Upper lobe of left lung (tissue), 4 donors: ENCODE data around the gene TLDC2.

Experiments used
- EP300 ChIP-seq, 4 donors: sonication (generic); formaldehyde crosslinking; IDR thresholded peaks; one replicate each; pipeline ENCODE4 v1.5.1; 2017; ENCODE audit warnings: antibody characterized with exemption in 4 of 4, control low read depth in 2 of 4
- POLR2A ChIP-seq, 4 donors: fragments of 450-650 bp; IDR thresholded peaks; one replicate each; pipeline ENCODE4 v1.5.1; 2016 to 2017; ENCODE audit warnings: antibody characterized with exemption in 4 of 4, mild to moderate bottlenecking in 2 of 4

GRCh38 chr20:36865076-36865860 is 10.7 kb upstream of the TLDC2 start:
- TF ChIP-seq EP300 (IDR thresholded peaks at IDR 0.05) (no peak), POLR2A (IDR thresholded peaks at IDR 0.05) (no peak)
